Adrenal gland (tissue), 12 donors: ENCODE results near the gene SORD. TPM values are rescaled to one million over a fixed set of nuclear protein-coding genes. Genes with fewer than 3 reads are reported as not detected.
A peak's percentile ranks its signal among the peaks of the same experiment; 100 is the strongest.

Experiments used
- DNase-seq, 7 donors: peaks; one replicate each; pipeline ENCODE4 v3.0.0-alpha.2; 2019 to 2020
- H3K27ac ChIP-seq, 5 donors: fragments of 200-600 bp; sonication (generic) in 4 of 5; 1 replicate in 3 of 5; 2 replicates in 2 of 5; pipeline versions ENCODE4 v1.5.1 to v1.8.0; 2016 to 2020; ENCODE audit warnings: mild to moderate bottlenecking in 1 of 5
- H3K27me3 ChIP-seq: fragments of 200-600 bp; 2 replicates; pipeline ENCODE4 v1.8.0; 2021
- H3K36me3 ChIP-seq, 2 donors: fragments of 200-600 bp; replicated peaks in 1 of 2; 1 replicate in 1 of 2; 2 replicates in 1 of 2; pipeline versions ENCODE4 v1.5.1 to v1.8.0; 2018 to 2022
- H3K4me1 ChIP-seq, 2 donors: fragments of 200-600 bp; replicated peaks in 1 of 2; 1 replicate in 1 of 2; 2 replicates in 1 of 2; pipeline versions ENCODE4 v1.5.1 to v1.8.0; 2018 to 2021
- H3K4me3 ChIP-seq, 4 donors: fragments of 200-600 bp; sonication (generic) in 3 of 4; one replicate each; pipeline ENCODE4 v1.5.1; 2016 to 2018
- H3K9me3 ChIP-seq, 3 donors: fragments of 200-600 bp; sonication (generic) in 1 of 3; replicated peaks in 1 of 3; 1 replicate in 2 of 3; 2 replicates in 1 of 3; pipeline versions ENCODE4 v1.5.1 to v1.8.0; 2016 to 2021
- POLR2A ChIP-seq, 2 donors: fragments of 450-650 bp; IDR thresholded peaks; one replicate each; pipeline ENCODE4 v1.6.1; 2017; ENCODE audit warnings: antibody characterized with exemption in 2 of 2, mild to moderate bottlenecking in 2 of 2, moderate library complexity in 1 of 2
- WGBS, 4 donors: extraction: QIAGEN DNeasy Blood & Tissue Kit in 2 of 4; methylation state at CpG; one replicate each; pipeline versions ENCODE4 v1.1.5 to v1.1.7; 2013 to 2017; 5-methylcytosine and 5-hydroxymethylcytosine counted together
- intact Hi-C, 2 donors: fragments of 100-400 bp; cut with DNase I; formaldehyde crosslinking; loops; one replicate each; pipeline versions ENCODE4 v1.14.1 to v1.15.0; 2022 to 2023
- polyA plus RNA-seq, 3 donors: library from polyadenylated mRNA; stranded (reverse); fragments of 200-250 nt in 2 of 3; fragments of 350-450 nt in 1 of 3; fragmentation: Illumina TruSeq in 1 of 3; extraction: RNeasy Lipid Tissue Mini Kit (QIAGEN cat#74804) in 1 of 3; gene quantifications; one replicate each; pipeline ENCODE4 v1.2.3, GENCODE V29; 2013 to 2014
- total RNA-seq, 9 donors: library from RNA; depleted of rRNA in 4 of 9; stranded (reverse); fragments of >200 nt in 4 of 9; fragments of 120-200 nt in 1 of 9; fragmentation: NEBNext Ultra II Directional in 1 of 9; extraction: Animal tissue kit (Norgen Biotek cat#: 25700) in 1 of 9; gene quantifications; one replicate each; pipeline versions ENCODE4 v1.1.0 to v1.2.4, GENCODE V29; 2013 to 2023
- TF ChIP-seq, protein P1 (sequence below), 6 experiments: fragments of 450-650 bp in 4 of 6; fragments of 200-600 bp in 2 of 6; sonication (generic) in 1 of 6; IDR thresholded peaks; 1 replicate in 5 of 6; 2 replicates in 1 of 6; pipeline versions ENCODE4 v1.5.1 to v1.8.0; 2016 to 2021; ENCODE audit warnings: antibody characterized with exemption in 6 of 6, mild to moderate bottlenecking in 2 of 6, moderate library complexity in 1 of 6
- donor health status: healthy with polysubstance abuse.
- donor health status: Bipolar disorder and iron deficiency.
- donor health status: DM: yes; HTN: yes; CAD: no.
- donor health status: DM: no; HTN: no; CAD: no.
- donor health status: DM: no; HTN: no; CAD: no.
- donor health status: DM: yes; HTN: yes; CAD: no.

SORD gene
- total and polyA plus RNA-seq, 12 donors = 6.8 to 164 (median 45.3) TPM

DNA sequence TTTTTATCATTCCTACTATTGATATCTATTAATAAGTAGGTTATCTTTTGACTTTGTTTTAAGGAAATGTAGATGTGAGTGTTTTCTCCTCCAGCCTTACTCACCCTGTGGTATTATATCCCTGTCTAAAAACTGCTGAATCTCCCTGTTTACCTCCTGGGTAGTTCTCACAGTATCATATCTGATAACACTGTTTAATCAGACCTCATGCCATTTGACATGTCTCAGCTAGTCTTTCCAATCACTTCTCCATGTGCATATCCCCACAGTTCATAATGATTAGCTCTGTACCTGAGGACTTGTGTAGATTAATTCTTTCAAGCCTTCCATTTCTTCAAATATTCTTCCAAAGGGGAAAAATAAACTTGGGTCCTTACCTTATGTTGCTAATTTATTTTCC is 60.2 kb downstream of the SORD start:
- H3K9me3 ChIP-seq = no peaks in the 10 kb centered on the region
- H3K27ac ChIP-seq = no peak overlapping the region
- no peaks in the 10 kb centered on the region for H3K36me3 ChIP-seq
- TF ChIP-seq, protein P1, sequence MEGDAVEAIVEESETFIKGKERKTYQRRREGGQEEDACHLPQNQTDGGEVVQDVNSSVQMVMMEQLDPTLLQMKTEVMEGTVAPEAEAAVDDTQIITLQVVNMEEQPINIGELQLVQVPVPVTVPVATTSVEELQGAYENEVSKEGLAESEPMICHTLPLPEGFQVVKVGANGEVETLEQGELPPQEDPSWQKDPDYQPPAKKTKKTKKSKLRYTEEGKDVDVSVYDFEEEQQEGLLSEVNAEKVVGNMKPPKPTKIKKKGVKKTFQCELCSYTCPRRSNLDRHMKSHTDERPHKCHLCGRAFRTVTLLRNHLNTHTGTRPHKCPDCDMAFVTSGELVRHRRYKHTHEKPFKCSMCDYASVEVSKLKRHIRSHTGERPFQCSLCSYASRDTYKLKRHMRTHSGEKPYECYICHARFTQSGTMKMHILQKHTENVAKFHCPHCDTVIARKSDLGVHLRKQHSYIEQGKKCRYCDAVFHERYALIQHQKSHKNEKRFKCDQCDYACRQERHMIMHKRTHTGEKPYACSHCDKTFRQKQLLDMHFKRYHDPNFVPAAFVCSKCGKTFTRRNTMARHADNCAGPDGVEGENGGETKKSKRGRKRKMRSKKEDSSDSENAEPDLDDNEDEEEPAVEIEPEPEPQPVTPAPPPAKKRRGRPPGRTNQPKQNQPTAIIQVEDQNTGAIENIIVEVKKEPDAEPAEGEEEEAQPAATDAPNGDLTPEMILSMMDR (IDR thresholded peaks at IDR 0.05) = no peak
- no peak for TF ChIP-seq POLR2A (IDR thresholded peaks at IDR 0.05)
- peaks cover under 1 to 2% of the 10 kb centered on the region in 2 donors for H3K4me1 ChIP-seq
- no peak for DNase-seq
- H3K27me3 ChIP-seq = no peaks in the 10 kb centered on the region
- no peak overlapping the region for H3K4me3 ChIP-seq
- intact Hi-C loops = no loop called here

DNA sequence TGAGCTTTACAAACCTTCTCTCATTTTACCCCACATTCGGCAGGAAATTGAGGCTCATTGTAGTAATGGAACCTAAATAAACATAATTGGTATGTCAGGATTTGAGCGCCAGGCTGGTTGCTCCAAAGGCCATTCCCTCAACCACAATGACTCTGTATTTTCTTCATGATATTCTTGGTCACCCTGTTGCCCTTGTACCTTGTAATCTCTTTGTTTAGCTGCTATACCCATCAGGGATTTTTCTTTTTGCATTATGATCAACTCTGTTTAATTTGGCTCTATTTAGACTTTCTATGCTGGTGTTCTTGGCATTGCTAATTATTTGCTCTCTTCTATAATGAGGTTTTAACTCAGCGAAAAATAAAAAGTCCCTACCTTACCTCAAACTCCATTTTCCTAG is 61.2 kb downstream of the SORD start:
- intact Hi-C loops = no loop called here
- Histone ChIP-seq H3K4me3 (no peak overlapping the region), H3K27ac (no peak overlapping the region), H3K36me3 (no peaks in the 10 kb centered on the region), H3K9me3 (no peaks in the 10 kb centered on the region), H3K27me3 (no peaks in the 10 kb centered on the region), H3K4me1 (peaks cover 10 to 11% of the 10 kb centered on the region in 2 donors)
- DNase-seq = no peak
- WGBS, 4 donors = 75 to 84% (median 83%) methylated on average over 3 of the region's 3 CpGs
- TF ChIP-seq, protein P1 (IDR thresholded peaks at IDR 0.05) = no peak
- no peak for TF ChIP-seq POLR2A (IDR thresholded peaks at IDR 0.05)

DNA sequence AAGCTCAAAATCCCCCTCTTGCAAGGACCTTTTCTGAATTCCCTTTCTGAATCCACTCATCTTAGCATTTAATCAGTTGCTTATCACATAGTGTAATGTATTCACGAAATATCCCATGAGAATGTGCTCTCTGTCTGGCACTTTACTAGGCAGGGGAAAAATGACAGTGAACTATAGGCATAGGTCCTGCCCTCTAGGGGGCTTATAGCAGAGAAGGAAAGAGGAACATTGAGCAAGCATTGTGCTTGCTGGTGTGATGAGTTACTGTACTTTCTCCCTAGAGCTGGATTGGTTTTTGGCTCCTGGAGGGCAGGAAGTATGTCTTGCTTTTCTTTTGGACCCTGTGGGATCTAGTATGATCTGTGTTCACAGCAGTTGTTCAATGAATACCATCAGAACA is 64.5 kb downstream of the SORD start:
- TF ChIP-seq, protein P1 (IDR thresholded peaks at IDR 0.05) = no peak
- Histone ChIP-seq H3K36me3 (no peaks in the 10 kb centered on the region), H3K4me3 (no peak overlapping the region), H3K4me1 (peaks cover 16 to 24% of the 10 kb centered on the region in 2 donors), H3K9me3 (no peaks in the 10 kb centered on the region), H3K27me3 (no peaks in the 10 kb centered on the region), H3K27ac (no peak overlapping the region)
- 79 to 84% (median 83%) methylated on average over 1 of the region's 1 CpG for WGBS, 4 donors
- DNase-seq = no peak
- intact Hi-C loops = no loop called here

DNA sequence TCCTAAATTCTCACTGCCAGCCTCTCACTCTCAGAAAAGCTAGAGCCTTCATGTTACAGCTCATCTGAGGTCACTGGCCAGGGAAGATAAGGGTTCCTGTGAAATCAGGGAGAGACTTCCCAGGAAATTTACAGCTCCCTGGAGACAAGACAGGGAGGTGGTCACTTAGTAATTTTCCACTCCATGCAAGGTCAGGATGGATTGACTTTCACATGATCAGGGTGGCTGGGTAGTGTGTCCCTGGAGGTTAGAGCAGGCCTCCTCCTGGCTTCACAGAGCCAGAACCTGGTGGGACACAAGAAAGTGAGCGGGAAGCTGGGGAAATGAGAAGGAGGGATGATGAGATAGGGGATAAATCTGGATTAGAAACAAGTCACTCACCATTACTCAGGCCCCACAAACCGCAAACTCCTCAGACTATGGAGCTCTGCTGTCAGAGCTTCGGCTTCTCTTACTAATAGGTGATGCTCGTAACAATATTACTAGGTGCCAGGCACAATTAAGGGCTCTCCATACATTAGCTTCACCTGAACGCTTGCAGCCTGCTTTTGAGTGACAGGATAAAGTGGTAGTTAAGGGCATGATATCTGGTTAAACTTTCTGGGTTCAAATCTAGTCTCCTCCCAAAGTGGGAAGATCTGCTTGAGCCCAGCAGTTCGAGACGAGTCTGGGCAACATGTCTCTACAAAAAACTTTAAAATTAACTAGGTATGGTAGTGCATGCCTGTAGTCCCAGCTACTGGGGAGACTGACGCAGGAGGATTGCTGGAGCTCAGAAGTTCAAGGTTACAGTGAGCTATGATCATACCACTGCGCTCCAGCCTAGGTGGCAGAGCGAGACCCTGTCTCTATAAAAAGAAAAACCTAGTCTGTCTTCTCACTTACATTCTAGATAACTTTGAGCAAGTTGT is 66.1 kb downstream of the SORD start:
- TF ChIP-seq, protein P1 (IDR thresholded peaks at IDR 0.05) = no peak
- TF ChIP-seq POLR2A (IDR thresholded peaks at IDR 0.05) = no peak
- Histone ChIP-seq H3K36me3 (no peaks in the 10 kb centered on the region), H3K4me3 (no peak overlapping the region), H3K27me3 (no peaks in the 10 kb centered on the region), H3K9me3 (no peaks in the 10 kb centered on the region), H3K27ac (peak overlapping the region; percentile 5 to 81 (median 71)), H3K4me1 (peaks cover 16 to 24% of the 10 kb centered on the region in 2 donors)
- 65 to 88% (median 70%) methylated on average over 10 of the region's 10 CpGs for WGBS, 4 donors
- peak in 6 of 7 donors; percentile 56 to 71 (median 67) for DNase-seq
- intact Hi-C loops = no loop called here
